T-helper 1 cell treated with Interleukin-12 subunit alpha and Interleukin-12 subunit beta and Interleukin-4 antibody, amounts not matched to agents 30 μg/mL and 1 μg/mL, for 36 hours (primary cell): ENCODE data around the gene CDKN2B-AS1.

Experiments used
- H3K27ac Mint-ChIP-seq: one replicate; pipeline ENCODE4 v1.8.0; 2021; ENCODE audit warnings: mild to moderate bottlenecking, mixed read lengths
- H3K27me3 Mint-ChIP-seq: one replicate; pipeline ENCODE4 v1.8.0; 2021; ENCODE audit warnings: low read depth, mixed read lengths
- H3K36me3 Mint-ChIP-seq: one replicate; pipeline ENCODE4 v1.8.0; 2021; ENCODE audit warnings: low read depth, mixed read lengths
- H3K4me1 Mint-ChIP-seq: one replicate; pipeline ENCODE4 v1.8.0; 2021; ENCODE audit warnings: low read depth, mixed read lengths
- H3K4me3 Mint-ChIP-seq: one replicate; pipeline ENCODE4 v1.8.0; 2021; ENCODE audit warnings: mild to moderate bottlenecking, moderate library complexity, mixed read lengths
- H3K9me3 Mint-ChIP-seq: one replicate; pipeline ENCODE4 v1.8.0; 2021; ENCODE audit warnings: mixed read lengths

Gene CDKN2B-AS1

DNA sequence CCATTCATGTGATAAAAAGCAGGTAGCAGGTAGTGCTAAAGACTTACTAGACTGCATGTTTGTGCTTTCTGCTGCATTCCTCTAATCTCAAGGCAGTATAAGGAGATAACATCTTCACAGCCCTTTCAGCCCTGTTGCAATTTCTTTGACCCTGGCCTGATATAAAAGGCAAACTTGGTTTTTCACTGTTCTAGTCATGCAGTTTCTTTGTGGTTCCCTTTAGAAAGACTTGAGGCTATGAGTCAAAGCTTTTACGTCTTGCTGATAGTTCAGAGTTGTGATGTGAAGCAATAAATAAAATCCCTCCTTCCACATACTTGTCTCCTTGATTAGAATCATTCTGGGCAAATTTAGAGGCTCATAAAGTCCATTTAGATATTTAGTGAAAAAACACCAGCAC is 103.1 kb downstream of the CDKN2B-AS1 start:
- Mint-ChIP-seq H3K27ac (peak overlapping the region; percentile 14), H3K27me3 (peaks cover 58% of the 10 kb centered on the region), H3K4me3 (no peak overlapping the region), H3K9me3 (peaks cover 2% of the 10 kb centered on the region), H3K4me1 (peaks cover 28% of the 10 kb centered on the region), H3K36me3 (peaks cover 10% of the 10 kb centered on the region)

DNA sequence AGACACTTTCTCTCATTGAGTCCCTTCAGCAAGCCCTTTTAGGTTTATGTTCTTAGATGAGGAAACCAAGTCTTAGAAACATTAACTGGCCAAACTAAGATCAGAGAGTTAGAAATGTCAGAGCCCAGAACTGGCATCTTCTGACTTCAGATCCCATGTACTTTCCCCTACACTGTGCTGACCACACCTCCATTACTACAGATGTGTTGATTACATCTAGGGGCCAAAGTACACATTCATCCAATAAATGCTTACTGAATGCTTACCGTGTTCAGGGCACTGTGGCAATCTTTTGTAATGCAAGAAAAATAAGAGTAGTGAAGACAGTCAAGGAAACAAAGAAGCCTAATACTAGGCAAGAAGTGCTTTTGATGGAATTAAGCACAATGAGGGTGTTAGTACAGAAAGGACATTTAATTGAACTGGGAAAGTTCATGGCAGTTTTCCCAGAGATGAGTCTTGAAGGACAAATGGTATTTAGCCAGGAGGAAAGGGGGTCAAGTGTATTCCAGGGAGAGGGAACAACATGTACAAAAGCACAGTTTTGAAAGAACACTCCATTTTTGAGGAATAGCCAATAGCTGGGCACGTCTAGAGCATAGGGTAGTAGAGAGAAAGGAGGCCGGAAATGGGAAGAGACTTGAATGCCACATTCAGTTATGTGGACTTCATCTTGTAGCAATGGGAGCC is 104.2 kb downstream of the CDKN2B-AS1 start:
- Mint-ChIP-seq H3K9me3 (no peaks in the 10 kb centered on the region), H3K27me3 (peaks cover 55% of the 10 kb centered on the region), H3K27ac (no peak overlapping the region), H3K4me3 (no peak overlapping the region), H3K4me1 (peaks cover 27% of the 10 kb centered on the region), H3K36me3 (peaks cover 8% of the 10 kb centered on the region)

DNA sequence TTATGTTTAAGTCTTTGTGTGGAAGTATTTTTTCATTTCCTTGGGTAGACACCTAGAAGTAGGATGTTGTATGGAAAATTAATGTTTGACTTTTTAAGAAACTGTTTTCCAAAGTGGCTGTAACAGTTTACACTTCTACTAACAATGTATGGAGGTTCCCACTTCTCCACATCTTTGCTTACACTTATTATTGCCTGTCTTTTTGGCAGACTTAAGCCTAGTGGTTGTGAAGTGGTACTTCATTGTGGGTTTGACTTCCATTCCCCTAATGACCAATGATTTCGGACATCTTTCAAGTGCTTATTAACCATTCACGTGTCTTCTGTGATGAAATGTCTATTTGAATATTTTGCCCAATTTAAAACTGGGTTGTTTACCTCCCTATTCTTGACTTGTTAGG is 106.0 kb downstream of the CDKN2B-AS1 start:
- H3K27me3 Mint-ChIP-seq: peaks cover 50% of the 10 kb centered on the region
- no peaks in the 10 kb centered on the region for H3K9me3 Mint-ChIP-seq
- H3K4me1 Mint-ChIP-seq: peaks cover 38% of the 10 kb centered on the region
- H3K27ac Mint-ChIP-seq: no peak overlapping the region
- H3K36me3 Mint-ChIP-seq: peaks cover 13% of the 10 kb centered on the region
- H3K4me3 Mint-ChIP-seq: no peak overlapping the region

DNA sequence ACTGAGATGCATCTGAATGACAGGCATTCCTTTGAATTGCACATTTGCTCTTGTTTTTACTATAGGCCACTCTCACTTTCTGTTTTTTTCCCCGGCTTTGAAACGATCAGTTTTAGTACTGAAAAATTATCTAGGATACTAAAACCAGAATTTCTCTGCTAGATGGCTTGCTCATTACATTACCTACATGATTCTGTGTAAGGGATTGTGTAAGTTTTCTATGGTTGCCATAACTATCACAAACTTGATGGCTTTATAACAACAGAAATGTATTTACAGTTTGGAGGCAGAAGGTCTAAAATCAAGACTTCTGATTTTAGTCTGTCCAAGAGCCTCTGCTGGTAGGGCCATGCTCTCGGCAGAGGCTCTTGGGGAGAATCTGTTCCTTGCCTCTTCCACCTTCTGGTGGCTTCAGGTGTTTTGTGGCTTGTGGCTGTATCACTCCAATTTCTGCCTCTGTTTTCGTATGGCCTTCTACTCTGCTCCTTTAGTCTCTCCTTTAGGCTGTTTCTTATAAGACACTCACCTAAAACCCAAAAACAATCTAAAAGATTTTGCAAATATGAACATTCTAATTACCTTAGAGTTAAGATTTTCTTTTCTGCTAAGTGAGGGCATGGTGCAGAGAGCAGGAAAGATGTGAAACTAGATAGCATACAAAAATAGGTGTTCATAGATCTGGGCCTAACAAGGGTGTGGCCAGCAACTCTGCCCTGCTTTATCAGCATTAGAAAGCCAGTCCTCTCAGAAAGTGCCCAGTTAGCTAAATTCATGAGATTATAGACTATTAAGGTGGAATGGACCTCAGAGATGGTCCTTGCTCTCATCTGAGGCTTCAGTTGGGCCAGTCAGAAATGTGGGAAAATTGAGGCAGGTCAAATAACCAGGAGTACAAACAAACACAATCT is 107.8 kb downstream of the CDKN2B-AS1 start:
- Mint-ChIP-seq H3K36me3 (peaks cover 10% of the 10 kb centered on the region), H3K4me1 (peaks cover 36% of the 10 kb centered on the region), H3K4me3 (no peak overlapping the region), H3K27ac (no peak overlapping the region), H3K27me3 (peaks cover 38% of the 10 kb centered on the region), H3K9me3 (no peaks in the 10 kb centered on the region)

DNA sequence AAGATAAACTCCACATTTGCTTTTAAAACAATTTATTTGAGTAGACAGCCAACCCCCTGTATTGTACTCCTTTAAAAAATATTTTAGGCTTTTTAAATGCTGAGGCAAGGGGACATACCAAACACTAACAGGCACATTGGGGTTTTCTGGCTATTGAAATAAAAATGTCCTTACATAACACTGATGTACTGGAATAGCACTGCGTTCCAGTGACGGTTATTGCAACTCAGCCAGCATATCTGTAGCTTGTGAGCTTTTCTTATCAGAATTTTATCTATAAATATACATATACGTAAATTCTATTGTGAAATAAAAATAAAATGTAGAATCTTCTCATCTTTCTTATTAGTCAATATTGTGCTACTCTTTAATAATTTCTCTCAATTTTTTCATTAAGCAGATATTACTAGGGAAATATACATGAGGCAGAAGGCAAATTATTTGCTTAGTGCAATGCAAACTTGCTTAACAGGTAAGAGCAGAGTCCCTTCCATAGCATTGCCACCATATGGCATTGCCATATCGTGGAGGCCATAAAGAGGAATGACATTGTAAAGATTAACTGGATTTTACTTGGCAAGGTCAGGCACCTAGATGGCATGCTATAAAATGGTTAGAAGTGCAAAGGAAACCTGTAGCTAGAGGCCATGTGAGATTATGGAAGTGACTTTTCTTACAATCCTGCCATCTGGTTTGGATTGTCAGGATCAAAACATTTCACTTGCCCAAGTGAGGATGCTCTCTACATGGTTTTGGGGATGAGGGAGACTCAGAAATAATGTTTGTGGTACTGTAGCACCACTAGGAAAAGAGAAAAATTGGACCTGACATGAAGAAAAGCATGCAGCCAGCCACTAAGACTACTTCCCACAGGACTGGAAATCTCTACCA is 109.3 kb downstream of the CDKN2B-AS1 start:
- peaks cover 47% of the 10 kb centered on the region for H3K27me3 Mint-ChIP-seq
- H3K9me3 Mint-ChIP-seq: no peaks in the 10 kb centered on the region
- no peak overlapping the region for H3K4me3 Mint-ChIP-seq
- peaks cover 10% of the 10 kb centered on the region for H3K36me3 Mint-ChIP-seq
- H3K4me1 Mint-ChIP-seq: peaks cover 36% of the 10 kb centered on the region
- no peak overlapping the region for H3K27ac Mint-ChIP-seq

DNA sequence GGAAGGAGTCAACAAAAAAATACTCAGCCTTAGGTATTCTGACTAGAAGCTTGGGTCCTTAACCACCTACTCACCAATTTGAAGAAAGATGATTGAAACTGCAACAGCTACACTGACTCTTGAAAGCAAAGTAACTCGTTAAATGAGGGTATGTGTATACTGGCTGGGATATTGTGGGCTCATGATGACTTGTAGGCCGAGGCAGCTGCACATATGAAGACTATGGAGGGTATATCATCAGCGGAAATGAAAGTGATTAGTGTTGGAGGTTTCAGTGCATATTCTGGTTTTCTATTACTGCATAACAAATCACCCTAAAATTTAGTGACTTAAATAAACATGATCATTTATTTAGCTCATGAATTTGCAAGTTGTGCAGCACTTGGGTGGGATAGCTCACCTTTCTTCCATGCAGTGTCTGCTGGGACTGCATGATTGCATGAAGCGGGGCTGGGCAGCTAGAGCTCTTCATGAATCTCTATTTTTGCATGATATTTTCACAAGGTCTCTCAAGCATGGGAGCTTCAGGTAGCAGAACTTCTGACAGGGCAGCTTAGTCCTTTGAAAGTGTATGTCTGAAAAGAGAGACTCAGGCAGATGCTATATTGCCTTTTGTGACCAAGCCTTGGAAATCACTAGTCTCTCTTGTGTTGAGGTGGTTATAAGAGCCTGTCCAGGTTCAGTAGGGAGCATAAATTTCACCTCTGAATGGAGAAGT is 110.6 kb downstream of the CDKN2B-AS1 start:
- H3K4me3 Mint-ChIP-seq: no peak overlapping the region
- H3K27me3 Mint-ChIP-seq: peaks cover 47% of the 10 kb centered on the region
- peaks cover 9% of the 10 kb centered on the region for H3K36me3 Mint-ChIP-seq
- H3K4me1 Mint-ChIP-seq: peaks cover 35% of the 10 kb centered on the region
- no peaks in the 10 kb centered on the region for H3K9me3 Mint-ChIP-seq
- no peak overlapping the region for H3K27ac Mint-ChIP-seq

DNA sequence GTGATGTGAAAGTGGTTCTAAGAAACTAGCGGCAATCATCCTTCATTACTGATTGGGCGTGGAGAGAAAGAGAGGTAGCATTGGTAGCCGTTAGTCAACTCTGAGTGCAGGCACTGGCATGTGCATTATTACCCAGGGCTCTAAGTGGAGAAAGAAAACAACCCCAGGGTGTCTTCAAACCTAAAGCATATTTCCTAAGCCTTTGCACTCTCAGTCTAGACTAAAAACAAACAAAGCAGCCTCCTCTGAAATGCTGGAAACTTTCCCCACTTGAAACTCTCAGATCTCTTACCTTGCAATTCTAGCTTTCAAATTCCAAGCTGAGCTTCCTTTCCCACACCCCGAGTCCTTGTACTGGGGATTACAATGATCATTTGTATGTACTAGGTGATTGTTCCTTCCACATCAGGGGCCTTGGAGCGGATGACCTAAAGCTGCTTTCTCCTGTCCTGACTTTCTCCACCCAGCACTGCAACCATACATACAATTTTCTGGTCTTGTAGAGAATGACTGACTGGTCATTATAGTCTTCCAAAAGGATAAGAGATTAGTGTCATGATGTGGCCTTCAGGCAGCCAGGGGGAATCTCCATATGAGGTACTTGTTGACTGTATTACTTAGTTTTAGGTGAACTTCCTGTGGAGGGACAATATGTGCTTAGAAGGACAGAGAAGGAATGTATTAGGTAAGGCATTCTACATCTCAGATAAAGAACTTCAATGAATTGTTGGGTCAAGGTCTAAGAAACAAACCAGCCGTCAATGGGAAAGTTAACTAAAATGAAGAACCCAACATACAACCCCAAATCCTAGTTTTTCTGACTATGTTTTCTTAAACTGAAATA is 112.8 kb downstream of the CDKN2B-AS1 start:
- H3K36me3 Mint-ChIP-seq: peaks cover 9% of the 10 kb centered on the region
- no peak overlapping the region for H3K4me3 Mint-ChIP-seq
- no peaks in the 10 kb centered on the region for H3K9me3 Mint-ChIP-seq
- no peak overlapping the region for H3K27ac Mint-ChIP-seq
- H3K27me3 Mint-ChIP-seq: peaks cover 53% of the 10 kb centered on the region
- peaks cover 29% of the 10 kb centered on the region for H3K4me1 Mint-ChIP-seq

DNA sequence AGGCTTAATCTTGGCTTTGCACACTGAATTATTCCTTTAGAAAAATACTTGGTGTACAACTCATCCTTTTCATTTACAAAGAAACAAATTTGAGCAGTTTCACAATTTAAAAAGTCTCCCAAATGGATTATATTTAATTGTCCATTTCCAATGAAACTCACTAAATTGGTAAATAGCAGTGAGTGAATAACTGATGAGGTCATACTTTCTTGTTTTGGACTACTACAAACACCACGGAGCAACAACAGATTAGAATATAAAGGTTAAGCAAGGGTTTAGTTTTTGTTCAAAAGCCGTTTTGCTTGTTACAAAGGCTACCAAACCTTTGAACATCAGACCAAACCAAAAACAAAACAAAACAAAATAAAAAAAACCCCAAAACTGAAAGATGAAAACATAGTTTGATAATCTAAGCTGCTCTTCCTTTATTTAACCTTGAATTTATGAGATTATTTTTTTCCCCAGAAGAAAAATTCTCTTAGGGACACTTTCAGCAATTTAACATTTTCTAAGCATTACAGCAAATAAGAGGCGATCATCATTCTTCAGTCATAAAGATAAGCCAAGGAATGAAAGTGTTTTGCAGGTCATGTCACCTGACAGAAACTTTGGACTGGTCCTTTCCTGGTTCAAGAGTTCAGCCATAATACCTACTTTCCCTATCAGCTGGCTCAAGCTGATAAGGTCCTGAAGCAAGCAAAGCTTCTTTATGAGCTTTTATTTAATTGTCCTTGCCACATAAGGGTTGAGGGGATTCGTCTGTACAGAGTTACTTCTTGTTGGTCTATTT is 114.2 kb downstream of the CDKN2B-AS1 start:
- Mint-ChIP-seq H3K27ac (no peak overlapping the region), H3K36me3 (peaks cover 9% of the 10 kb centered on the region), H3K27me3 (peaks cover 65% of the 10 kb centered on the region), H3K4me3 (no peak overlapping the region), H3K9me3 (no peaks in the 10 kb centered on the region), H3K4me1 (peaks cover 24% of the 10 kb centered on the region)

DNA sequence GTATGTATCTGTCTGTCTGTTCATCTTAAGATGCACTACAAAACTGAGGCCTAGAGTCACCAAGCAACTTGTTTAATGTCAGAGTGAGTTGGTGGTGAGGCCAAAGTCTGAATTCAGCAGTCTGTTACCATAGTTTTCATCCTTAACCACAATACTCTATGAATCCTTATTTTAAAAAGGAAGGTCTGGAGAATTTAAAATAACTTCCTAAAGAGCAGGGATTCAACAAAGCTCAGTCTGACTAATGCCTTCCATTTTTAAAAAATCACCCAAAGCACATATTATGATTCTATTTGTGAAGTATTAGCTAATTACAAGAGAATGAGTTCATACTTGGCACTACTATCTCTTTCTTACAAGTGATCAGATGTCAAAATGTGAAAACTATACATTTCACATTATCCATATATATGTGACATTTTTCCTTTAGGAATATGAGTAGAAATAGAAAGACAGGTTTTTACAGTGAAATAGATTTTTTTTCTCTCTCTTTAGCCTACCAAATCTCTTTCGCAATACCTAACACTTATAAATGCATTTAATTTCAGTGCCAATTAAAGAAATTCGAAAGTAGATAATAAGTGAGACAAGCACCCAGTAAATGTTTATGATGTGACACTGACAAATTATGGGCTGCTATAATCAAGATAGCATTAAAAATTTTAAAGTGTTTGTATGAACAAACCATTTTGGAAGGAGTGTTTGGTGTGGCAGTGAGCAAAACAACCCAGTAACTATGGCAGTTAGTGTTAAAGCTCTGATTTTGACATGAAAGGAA is 116.8 kb downstream of the CDKN2B-AS1 start:
- Mint-ChIP-seq H3K9me3 (no peaks in the 10 kb centered on the region), H3K36me3 (peaks cover 11% of the 10 kb centered on the region), H3K27me3 (peaks cover 85% of the 10 kb centered on the region), H3K27ac (no peak overlapping the region), H3K4me1 (peaks cover 13% of the 10 kb centered on the region), H3K4me3 (no peak overlapping the region)

DNA sequence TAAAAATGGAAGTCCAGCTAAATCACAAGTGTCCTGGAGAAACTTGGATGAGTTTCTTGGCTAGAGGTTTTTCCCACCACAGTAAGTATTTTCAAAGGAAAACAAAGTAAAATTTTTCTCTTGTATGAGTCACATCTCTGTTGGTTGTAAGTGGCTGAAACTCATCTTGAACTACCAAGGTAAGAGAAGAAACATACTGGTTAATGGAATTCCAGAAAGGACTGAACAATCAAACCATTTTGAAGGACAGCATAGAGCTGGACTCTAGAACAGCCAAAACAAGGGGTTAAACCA is 117.3 kb downstream of the CDKN2B-AS1 start:
- peaks cover 13% of the 10 kb centered on the region for H3K4me1 Mint-ChIP-seq
- H3K9me3 Mint-ChIP-seq: no peaks in the 10 kb centered on the region
- peaks cover 15% of the 10 kb centered on the region for H3K36me3 Mint-ChIP-seq
- H3K27ac Mint-ChIP-seq: no peak overlapping the region
- H3K27me3 Mint-ChIP-seq: peaks cover 88% of the 10 kb centered on the region
- no peak overlapping the region for H3K4me3 Mint-ChIP-seq

DNA sequence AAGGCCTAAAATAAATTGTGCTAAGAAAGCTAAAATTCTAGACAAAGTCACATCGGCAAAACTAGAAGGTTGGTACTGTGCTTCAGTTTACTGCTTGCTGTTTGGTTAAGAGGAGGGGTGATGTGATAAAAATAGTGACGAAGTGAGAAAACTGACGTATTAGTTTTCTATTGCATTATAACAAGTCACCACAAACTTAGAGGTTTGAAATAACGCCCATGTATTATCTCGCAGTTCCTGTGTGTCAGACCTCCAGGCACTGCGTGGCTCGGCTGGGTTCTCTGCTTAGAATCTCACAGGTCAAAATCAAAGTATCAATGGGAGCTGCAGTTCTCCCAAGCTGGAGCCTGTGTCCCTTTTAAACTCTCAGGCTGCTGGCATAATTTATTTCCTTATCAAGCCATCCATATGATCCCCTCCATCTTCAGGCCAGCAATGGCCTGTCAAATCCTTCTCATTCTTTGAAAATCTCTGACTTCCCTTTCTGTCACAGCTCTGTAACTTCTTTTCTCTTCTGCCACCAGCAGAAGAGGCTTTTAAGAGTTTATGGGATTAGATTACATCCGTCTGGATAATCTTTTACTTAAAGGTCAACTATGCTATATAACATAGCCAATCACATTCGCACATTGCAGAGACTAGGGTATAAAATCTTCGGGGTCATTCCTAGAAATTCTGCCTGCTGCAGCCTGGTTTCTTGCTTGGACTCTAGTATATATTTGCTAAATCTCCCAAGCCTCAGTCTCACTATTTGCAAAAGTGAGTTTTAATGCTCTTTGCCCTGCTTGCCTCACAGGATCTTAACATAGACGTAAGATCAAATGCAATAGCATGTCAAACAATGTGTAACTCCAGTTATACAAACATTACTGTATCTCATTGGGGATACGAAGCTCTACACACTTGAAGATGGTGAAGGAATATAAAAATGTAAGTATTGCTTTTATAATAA is 118.6 kb downstream of the CDKN2B-AS1 start:
- H3K27ac Mint-ChIP-seq: no peak overlapping the region
- no peaks in the 10 kb centered on the region for H3K9me3 Mint-ChIP-seq
- peaks cover 8% of the 10 kb centered on the region for H3K4me1 Mint-ChIP-seq
- peaks cover 13% of the 10 kb centered on the region for H3K36me3 Mint-ChIP-seq
- H3K27me3 Mint-ChIP-seq: peaks cover 87% of the 10 kb centered on the region
- no peak overlapping the region for H3K4me3 Mint-ChIP-seq
